Natural killer cell (primary cell): ENCODE results near the gene FLT1. TPM values are rescaled to one million over a fixed set of nuclear protein-coding genes. Genes with fewer than 3 reads are reported as not detected.

Source experiments
- ATAC-seq, 3 donors: fragments of 150-1000 bp in 2 of 3; fragments of 200-7000 bp in 1 of 3; cut with Tn5 transposase; 1 replicate in 1 of 3; 2 replicates in 2 of 3; pipeline ENCODE4 v1.10.0; 2021; ENCODE audit warnings: mild to moderate bottlenecking in 2 of 3, moderate library complexity in 2 of 3
- DNase-seq, 2 donors: peaks; one replicate each; pipeline versions ENCODE4 v3.0.0 to v3.0.0-alpha.2; 2013 to 2021; ENCODE audit warnings: mixed read lengths in 1 of 2
- H3K27ac ChIP-seq: one replicate; pipeline ENCODE4 v1.5.1; 2013; ENCODE audit warnings: mild to moderate bottlenecking, low read length
- H3K27me3 ChIP-seq: one replicate; pipeline ENCODE4 v1.6.1; 2013; ENCODE audit warnings: low read length; ENCODE audit not compliant: control insufficient read depth, insufficient read depth
- H3K36me3 ChIP-seq: one replicate; pipeline ENCODE4 v1.6.1; 2013; ENCODE audit warnings: low read length; ENCODE audit not compliant: control insufficient read depth, insufficient read depth
- H3K4me1 ChIP-seq: one replicate; pipeline ENCODE4 v1.6.1; 2013; ENCODE audit warnings: low read length; ENCODE audit not compliant: control insufficient read depth, insufficient read depth
- H3K4me3 ChIP-seq: one replicate; pipeline ENCODE4 v1.5.1; 2013; ENCODE audit warnings: low read length
- H3K9me3 ChIP-seq: one replicate; pipeline ENCODE4 v1.6.1; 2013; ENCODE audit warnings: low read length; ENCODE audit not compliant: control insufficient read depth, insufficient read depth
- H3K27ac Mint-ChIP-seq, 2 donors: one replicate each; pipeline ENCODE4 v1.8.0; 2022; ENCODE audit warnings: mild to moderate bottlenecking in 2 of 2, mixed read lengths in 2 of 2, moderate library complexity in 1 of 2
- H3K27me3 Mint-ChIP-seq, 2 donors: one replicate each; pipeline ENCODE4 v1.8.0; 2022; ENCODE audit warnings: low read depth in 2 of 2, mixed read lengths in 2 of 2
- H3K36me3 Mint-ChIP-seq: one replicate; pipeline ENCODE4 v1.8.0; 2022; ENCODE audit warnings: mixed read lengths
- H3K4me1 Mint-ChIP-seq, 2 donors: one replicate each; pipeline ENCODE4 v1.8.0; 2022; ENCODE audit warnings: mixed read lengths in 2 of 2
- H3K4me3 Mint-ChIP-seq: one replicate; pipeline ENCODE4 v1.8.0; 2022; ENCODE audit warnings: mild to moderate bottlenecking, moderate library complexity, mixed read lengths
- H3K9me3 Mint-ChIP-seq, 2 donors: one replicate each; pipeline ENCODE4 v1.8.0; 2022; ENCODE audit warnings: mixed read lengths in 2 of 2
- WGBS: methylation state at CpG from one replicate; pipeline ENCODE4 v1.1.7; 2013; ENCODE audit warnings: missing lambda C conversion rate; ENCODE audit not compliant: insufficient coverage; 5-methylcytosine and 5-hydroxymethylcytosine counted together
- intact Hi-C: fragments of 100-400 bp; cut with micrococcal nuclease; formaldehyde crosslinking; loops from one replicate; pipeline ENCODE4 v1.14.2; 2022
- total RNA-seq, 4 donors: library from RNA; stranded (reverse); fragments of 120-200 nt in 1 of 4; gene quantifications; one replicate each; pipeline versions ENCODE4 v1.2.3 to v1.2.4, GENCODE V29; 2013 to 2022
- TF ChIP-seq, protein P1 (sequence below): fragments of 200-600 bp; IDR thresholded peaks from one replicate; pipeline ENCODE4 v1.8.0; 2022; ENCODE audit warnings: antibody characterized with exemption

Gene FLT1
- total RNA-seq, 3 donors from 2014 or later (not counting 1 experiment from before 2014, with no cell fraction given), result 0.05 to 0.43 (median 0.07) TPM

DNA sequence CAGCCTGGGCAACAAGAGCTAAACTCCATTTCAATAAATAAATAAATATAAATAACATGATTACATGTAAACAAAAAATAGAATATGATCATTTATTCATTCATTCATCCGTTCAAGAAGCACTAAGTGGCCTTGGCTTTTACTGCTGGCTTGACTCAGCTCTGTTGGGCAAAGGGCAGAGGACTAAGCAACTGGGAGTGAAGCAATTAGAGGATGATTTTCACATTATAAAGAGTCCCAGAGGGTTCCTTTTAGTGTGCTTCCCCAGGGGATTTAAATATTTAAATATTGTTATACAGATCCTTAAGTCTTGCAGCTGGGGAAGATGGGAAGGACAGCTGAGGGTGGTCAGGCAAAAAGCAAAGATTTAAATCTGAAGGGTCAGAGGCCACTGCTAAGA lies 34.9 kb upstream of the FLT1 start:
- H3K4me1 Mint-ChIP-seq, result peaks cover 0 to 6% of the 10 kb centered on the region in 2 donors
- H3K27ac Mint-ChIP-seq, result no peak overlapping the region
- DNase-seq (no peak), ATAC-seq (no peak)
- Histone ChIP-seq H3K27me3 (peaks cover 27% of the 10 kb centered on the region), H3K4me1 (peaks cover 34% of the 10 kb centered on the region), H3K4me3 (no peak overlapping the region), H3K9me3 (no peaks in the 10 kb centered on the region), H3K27ac (no peak overlapping the region), H3K36me3 (no peaks in the 10 kb centered on the region)
- TF ChIP-seq, protein P1, sequence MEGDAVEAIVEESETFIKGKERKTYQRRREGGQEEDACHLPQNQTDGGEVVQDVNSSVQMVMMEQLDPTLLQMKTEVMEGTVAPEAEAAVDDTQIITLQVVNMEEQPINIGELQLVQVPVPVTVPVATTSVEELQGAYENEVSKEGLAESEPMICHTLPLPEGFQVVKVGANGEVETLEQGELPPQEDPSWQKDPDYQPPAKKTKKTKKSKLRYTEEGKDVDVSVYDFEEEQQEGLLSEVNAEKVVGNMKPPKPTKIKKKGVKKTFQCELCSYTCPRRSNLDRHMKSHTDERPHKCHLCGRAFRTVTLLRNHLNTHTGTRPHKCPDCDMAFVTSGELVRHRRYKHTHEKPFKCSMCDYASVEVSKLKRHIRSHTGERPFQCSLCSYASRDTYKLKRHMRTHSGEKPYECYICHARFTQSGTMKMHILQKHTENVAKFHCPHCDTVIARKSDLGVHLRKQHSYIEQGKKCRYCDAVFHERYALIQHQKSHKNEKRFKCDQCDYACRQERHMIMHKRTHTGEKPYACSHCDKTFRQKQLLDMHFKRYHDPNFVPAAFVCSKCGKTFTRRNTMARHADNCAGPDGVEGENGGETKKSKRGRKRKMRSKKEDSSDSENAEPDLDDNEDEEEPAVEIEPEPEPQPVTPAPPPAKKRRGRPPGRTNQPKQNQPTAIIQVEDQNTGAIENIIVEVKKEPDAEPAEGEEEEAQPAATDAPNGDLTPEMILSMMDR, result no peak
- H3K27me3 Mint-ChIP-seq, result peaks cover 23 to 25% of the 10 kb centered on the region in 2 donors
- intact Hi-C loops, result no loop called here
- H3K36me3 Mint-ChIP-seq, result no peaks in the 10 kb centered on the region
- H3K9me3 Mint-ChIP-seq, result no peaks in the 10 kb centered on the region
- no peak overlapping the region for H3K4me3 Mint-ChIP-seq
- WGBS, result no CpG with 5 or more reads among the region's 1 CpG

DNA sequence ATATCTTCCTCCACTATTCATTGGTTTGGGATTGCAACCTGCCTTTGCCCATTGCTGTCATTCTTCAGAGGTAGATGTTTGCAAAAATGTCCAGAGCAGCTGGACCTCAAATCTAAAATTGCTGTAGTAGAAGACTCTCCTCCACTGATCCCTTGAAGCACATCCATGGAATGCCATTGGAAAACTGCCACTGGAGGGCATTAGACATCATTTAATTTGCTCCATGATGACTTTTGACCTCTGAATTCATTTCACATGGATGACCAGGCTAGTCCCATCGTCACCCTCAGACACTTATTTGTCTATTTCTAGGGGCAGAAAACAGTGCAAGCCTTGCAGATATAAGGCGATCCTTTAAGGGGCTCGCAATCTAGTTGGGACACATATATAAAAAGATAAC lies 33.9 kb upstream of the FLT1 start:
- no peak overlapping the region for H3K27ac ChIP-seq
- ATAC-seq (no peak), DNase-seq (no peak)
- 97% methylated on average over 3 of the region's 3 CpGs for WGBS
- H3K4me3 ChIP-seq, result no peak overlapping the region
- H3K4me1 ChIP-seq, result peaks cover 34% of the 10 kb centered on the region
- peaks cover 27% of the 10 kb centered on the region for H3K27me3 ChIP-seq
- TF ChIP-seq, protein P1, result no peak
- intact Hi-C loops, result no loop called here
- H3K9me3 Mint-ChIP-seq, result no peaks in the 10 kb centered on the region
- H3K27ac Mint-ChIP-seq, result no peak overlapping the region
- H3K4me1 Mint-ChIP-seq, result peaks cover 0 to 6% of the 10 kb centered on the region in 2 donors
- no peaks in the 10 kb centered on the region for H3K36me3 ChIP-seq
- H3K9me3 ChIP-seq, result no peaks in the 10 kb centered on the region
- peaks cover 21 to 25% of the 10 kb centered on the region in 2 donors for H3K27me3 Mint-ChIP-seq
- no peaks in the 10 kb centered on the region for H3K36me3 Mint-ChIP-seq
- H3K4me3 Mint-ChIP-seq, result no peak overlapping the region

DNA sequence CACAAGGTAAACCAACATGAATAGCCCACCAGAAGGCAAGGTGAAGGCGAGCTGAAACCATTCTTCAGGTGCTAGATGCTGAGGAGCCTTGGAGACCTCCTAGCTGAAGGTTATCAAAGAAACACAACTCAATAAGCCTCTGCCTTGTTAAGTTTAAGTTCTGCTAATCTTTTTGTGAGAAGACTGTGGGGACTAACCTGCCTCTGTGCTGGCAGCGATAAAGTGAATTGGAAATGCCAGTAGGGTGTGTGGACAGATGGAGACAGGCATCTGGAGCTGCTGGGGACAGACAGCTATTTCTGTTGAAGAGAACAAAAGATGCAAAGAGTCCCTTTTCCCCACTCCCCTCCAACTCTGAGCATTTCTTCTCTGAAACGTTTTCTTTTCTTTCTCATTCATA lies 33.5 kb upstream of the FLT1 start:
- intact Hi-C loops, result no loop called here
- ATAC-seq, result no peak
- WGBS, result 86% methylated on average over 2 of the region's 3 CpGs
- H3K4me3 ChIP-seq, result no peak overlapping the region
- no peaks in the 10 kb centered on the region for H3K9me3 ChIP-seq
- Mint-ChIP-seq H3K9me3 (no peaks in the 10 kb centered on the region), H3K4me3 (no peak overlapping the region), H3K4me1 (peaks cover 0 to 6% of the 10 kb centered on the region in 2 donors), H3K27me3 (peaks cover 20 to 25% of the 10 kb centered on the region in 2 donors), H3K27ac (no peak overlapping the region), H3K36me3 (no peaks in the 10 kb centered on the region)
- H3K27ac ChIP-seq, result no peak overlapping the region
- peaks cover 27% of the 10 kb centered on the region for H3K27me3 ChIP-seq
- TF ChIP-seq, protein P1, result no peak
- H3K36me3 ChIP-seq, result no peaks in the 10 kb centered on the region
- DNase-seq, result no peak
- H3K4me1 ChIP-seq, result peaks cover 37% of the 10 kb centered on the region

DNA sequence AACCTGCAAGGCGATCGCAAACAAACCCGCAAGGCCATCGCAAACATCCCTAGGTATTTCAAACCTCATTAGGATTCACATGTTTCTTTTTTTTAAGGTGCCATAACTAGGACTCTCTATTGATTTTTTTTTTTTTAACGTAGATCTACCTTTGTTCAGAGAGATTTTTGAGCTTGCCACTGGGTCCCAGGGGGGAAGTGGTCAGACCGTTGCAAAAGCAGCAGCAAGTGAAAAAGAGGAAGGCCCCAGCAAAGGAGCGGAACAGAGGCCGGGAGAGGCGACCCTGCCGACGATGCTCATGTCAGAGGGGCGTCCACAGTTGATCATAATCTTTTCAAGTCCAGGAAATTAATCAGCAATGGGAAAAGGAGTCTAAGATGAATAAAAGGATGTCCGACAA lies 32.7 kb upstream of the FLT1 start:
- H3K27me3 Mint-ChIP-seq, result peaks cover 20 to 25% of the 10 kb centered on the region in 2 donors
- DNase-seq (no peak), ATAC-seq (peak in 1 of 3 donors; percentile 43)
- intact Hi-C loops, result no loop called here
- H3K27ac Mint-ChIP-seq, result no peak overlapping the region
- H3K4me3 Mint-ChIP-seq, result no peak overlapping the region
- H3K27me3 ChIP-seq, result peaks cover 21% of the 10 kb centered on the region
- H3K36me3 Mint-ChIP-seq, result no peaks in the 10 kb centered on the region
- no peaks in the 10 kb centered on the region for H3K9me3 ChIP-seq
- peaks cover 0 to 6% of the 10 kb centered on the region in 2 donors for H3K4me1 Mint-ChIP-seq
- peaks cover 33% of the 10 kb centered on the region for H3K4me1 ChIP-seq
- no peaks in the 10 kb centered on the region for H3K36me3 ChIP-seq
- H3K4me3 ChIP-seq, result no peak overlapping the region
- H3K27ac ChIP-seq, result no peak overlapping the region
- WGBS, result 19% methylated on average over 13 of the region's 13 CpGs
- H3K9me3 Mint-ChIP-seq, result no peaks in the 10 kb centered on the region
- TF ChIP-seq, protein P1, result no peak
